ENCODE measurements around the gene CNST.

Gene CNST

DNA sequence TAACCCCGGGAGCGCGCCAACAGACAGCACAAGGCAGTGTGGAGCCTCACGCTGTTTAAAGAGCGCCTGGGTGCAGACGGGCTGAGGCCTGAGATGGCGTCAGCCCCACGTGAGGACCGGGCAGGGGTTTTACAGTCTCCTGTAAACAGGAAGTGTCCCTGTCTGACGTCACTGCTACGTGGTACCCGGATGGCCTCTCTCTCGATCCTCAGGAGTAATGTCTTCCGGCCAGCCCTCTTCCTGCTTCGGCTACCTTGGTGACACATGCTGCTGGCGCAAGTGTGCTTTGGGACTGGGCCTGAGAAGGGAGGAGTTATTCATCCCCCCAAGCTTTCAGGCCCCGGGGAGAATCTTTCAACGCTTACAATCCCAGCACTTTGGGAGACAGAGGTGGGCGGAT, 41.2 kb downstream of the CNST start:
- TF ChIP-seq, protein P1, sequence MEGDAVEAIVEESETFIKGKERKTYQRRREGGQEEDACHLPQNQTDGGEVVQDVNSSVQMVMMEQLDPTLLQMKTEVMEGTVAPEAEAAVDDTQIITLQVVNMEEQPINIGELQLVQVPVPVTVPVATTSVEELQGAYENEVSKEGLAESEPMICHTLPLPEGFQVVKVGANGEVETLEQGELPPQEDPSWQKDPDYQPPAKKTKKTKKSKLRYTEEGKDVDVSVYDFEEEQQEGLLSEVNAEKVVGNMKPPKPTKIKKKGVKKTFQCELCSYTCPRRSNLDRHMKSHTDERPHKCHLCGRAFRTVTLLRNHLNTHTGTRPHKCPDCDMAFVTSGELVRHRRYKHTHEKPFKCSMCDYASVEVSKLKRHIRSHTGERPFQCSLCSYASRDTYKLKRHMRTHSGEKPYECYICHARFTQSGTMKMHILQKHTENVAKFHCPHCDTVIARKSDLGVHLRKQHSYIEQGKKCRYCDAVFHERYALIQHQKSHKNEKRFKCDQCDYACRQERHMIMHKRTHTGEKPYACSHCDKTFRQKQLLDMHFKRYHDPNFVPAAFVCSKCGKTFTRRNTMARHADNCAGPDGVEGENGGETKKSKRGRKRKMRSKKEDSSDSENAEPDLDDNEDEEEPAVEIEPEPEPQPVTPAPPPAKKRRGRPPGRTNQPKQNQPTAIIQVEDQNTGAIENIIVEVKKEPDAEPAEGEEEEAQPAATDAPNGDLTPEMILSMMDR (IDR thresholded peaks at IDR 0.05; ENCODE audit: control extremely low read depth, extremely low read depth, low read depth, missing control alignments) = no peak
- ChIA-PET POLR2A (no interaction called here), CTCF (no interaction called here)
- no peak for DNase-seq (ENCODE audit: extremely low spot score)

GRCh38 chr1:246608616-246609376, 42.5 kb downstream of the CNST start:
- TF ChIP-seq, protein P1 (IDR thresholded peaks at IDR 0.05; ENCODE audit: control extremely low read depth, extremely low read depth, low read depth, missing control alignments) = no peak
- no peak for DNase-seq (ENCODE audit: extremely low spot score)
- ChIA-PET CTCF (interaction anchor here (1.0 to 1.3 kb wide), 3 partner anchors 13 to 111 kb away, joined by 3 to 4 read pairs (median 4); no protein-coding TSS in a partner anchor), POLR2A (no interaction called here)

- ChIA-PET POLR2A (no interaction called here), CTCF (interaction anchor here (1.3 to 1.4 kb wide), 2 partner anchors 14 to 18 kb away, joined by 4 read pairs; no protein-coding TSS in a partner anchor)
- TF ChIP-seq, protein P1 (IDR thresholded peaks at IDR 0.05; ENCODE audit: control extremely low read depth, extremely low read depth, low read depth, missing control alignments) = no peak
- DNase-seq (ENCODE audit: extremely low spot score) = no peak
Observed at GRCh38 chr1:246609632-246610031, 43.4 kb downstream of the CNST start.

DNA sequence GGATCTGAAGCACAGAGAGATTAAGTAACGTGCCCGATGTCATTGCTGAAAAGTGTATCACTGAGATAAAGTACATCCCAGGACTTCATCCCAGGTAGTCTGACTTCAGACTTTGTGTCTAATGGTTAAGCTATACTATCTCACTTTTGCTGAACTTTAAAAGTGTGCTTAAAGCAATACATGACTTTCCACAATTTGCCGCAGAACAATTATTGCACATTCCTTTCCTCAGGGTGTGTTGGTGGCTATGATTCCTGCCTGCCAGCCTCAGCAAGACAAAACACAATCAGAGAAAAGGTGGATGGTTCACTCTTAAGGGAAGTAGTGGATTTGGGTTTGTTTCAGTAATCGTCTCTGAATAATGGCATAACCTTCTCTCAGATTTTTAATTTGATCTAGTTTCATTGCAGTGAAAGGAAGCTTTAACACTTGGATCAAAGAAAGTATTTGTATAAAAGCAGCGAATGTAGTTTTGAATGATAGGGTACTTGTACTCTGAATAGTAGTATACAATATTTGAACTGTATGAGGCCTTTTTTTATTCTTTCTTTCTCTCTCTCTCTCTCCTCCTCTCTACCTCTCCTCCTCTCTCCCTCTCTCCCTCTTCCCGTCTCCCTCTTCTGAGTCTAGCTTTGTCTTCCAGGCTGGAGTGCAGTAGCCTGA, 47.0 kb downstream of the CNST start:
- ChIA-PET CTCF (interaction anchor here (0.8 to 2.3 kb wide), 6 partner anchors 8 to 76 kb away, joined by 3 to 5 read pairs (median 4); no protein-coding TSS in a partner anchor), POLR2A (no interaction called here)
- TF ChIP-seq, protein P1 (IDR thresholded peaks at IDR 0.05; ENCODE audit: control extremely low read depth, extremely low read depth, low read depth, missing control alignments) = no peak
- DNase-seq (ENCODE audit: extremely low spot score) = no peak

DNA sequence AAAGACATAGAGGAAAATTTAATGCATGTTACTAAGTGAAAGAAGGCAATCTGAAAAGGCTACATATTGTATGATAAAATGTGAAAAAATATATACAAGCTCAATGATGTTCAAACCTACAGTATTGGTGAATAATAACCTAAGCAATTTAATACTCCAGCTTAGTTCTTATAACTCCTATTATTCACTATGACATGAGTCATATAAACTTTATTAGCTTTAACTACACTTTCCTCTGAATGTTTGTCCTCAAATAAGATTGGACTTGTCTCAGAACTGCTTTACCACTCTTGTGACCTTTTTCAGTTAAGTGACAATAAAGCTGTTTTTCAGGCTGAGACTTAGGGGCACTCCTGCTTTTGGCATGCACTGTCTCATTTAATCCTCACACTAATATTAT, 50.9 kb downstream of the CNST start:
- no peak for DNase-seq (ENCODE audit: extremely low spot score)
- ChIA-PET POLR2A (no interaction called here), CTCF (interaction anchor here (1.8 to 2.5 kb wide), 2 partner anchors 12 to 18 kb away, joined by 5 read pairs; no protein-coding TSS in a partner anchor)
- TF ChIP-seq, protein P1 (IDR thresholded peaks at IDR 0.05; ENCODE audit: control extremely low read depth, extremely low read depth, low read depth, missing control alignments) = no peak

DNA sequence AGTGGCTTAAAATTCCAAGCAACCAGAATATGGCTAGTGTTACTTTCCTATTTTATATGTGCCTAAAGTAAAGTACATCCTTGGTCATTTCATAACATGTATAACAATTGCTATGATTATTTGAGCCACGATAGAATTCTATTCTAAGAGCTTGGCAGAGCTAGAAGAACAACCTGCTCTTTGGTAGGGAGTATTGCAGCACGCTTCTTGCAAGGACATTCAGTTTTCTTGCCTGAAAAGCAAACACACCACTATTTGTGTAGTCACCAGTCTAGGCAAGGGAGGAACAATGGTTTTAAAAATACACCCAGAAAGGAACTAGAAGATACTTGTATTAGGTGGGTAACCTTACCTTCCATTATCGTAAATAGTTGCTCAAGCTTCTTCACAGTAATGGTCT, 51.5 kb downstream of the CNST start:
- CTCF ChIA-PET = interaction anchor here (1.8 to 2.5 kb wide), 2 partner anchors 11 to 18 kb away, joined by 5 read pairs; no protein-coding TSS in a partner anchor
- no peak for DNase-seq (ENCODE audit: extremely low spot score)
- POLR2A ChIA-PET = no interaction called here
- TF ChIP-seq, protein P1 (IDR thresholded peaks at IDR 0.05; ENCODE audit: control extremely low read depth, extremely low read depth, low read depth, missing control alignments) = no peak

All from GM10248 (cell line).